GM18498 (cell line): ENCODE measurements around the gene OR8B8.
"Not testable (repeated sequence)": the region's sequence is repeated elsewhere in the genome, so short reads cannot be mapped to it uniquely, and the experiment has no call there.

ENCODE experiments used
- ATAC-seq: cut with Tn5 transposase; IDR thresholded peaks from one replicate; pipeline ENCODE4 v1.9.1; 2021; ENCODE audit warnings: mild to moderate bottlenecking, moderate library complexity; ENCODE audit not compliant: unreplicated experiment

OR8B8 gene

GRCh38 chr11:124442442-124442841, 3.1 kb downstream of the OR8B8 start:
- ATAC-seq, result no peak

DNA sequence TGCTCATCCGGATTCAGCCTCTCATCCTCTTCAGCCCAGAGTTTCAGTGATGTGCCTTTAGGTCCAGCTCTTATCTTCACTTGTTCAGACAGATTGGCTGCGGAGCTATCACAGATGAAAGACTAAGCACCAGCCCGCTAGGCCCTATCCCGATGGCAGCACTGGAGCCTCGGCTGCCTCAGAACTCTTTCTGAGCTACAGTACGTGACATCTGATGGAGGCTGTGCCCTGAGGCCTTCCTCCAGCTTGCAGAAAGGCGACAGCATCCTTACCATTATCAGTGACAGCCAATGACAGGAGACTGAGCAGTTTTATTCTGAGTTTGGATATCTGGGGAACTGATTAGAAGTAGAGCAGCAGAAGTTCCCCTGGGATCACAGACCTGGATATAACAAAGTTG, 4.0 kb downstream of the OR8B8 start:
- ATAC-seq, result no peak

GRCh38 chr11:124441081-124441480, 4.4 kb downstream of the OR8B8 start:
- ATAC-seq, result no peak

DNA sequence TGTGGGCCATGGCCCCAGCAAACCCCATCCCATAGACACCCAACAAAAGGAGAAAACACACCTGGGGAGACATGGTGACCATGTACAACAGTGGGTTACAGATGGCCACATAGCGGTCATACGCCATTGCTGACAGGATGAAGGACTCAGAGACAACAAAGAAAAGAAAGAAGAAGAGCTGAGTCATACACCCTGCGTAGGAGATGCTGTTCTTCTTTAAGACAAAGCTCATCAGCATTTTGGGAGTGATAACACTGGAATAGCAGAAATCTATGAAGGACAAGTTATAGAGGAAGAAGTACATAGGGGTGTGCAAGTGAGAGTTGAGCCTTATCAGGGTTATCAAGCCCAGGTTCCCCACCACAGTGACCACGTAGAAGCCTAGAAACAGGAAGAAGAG, 4.9 kb downstream of the OR8B8 start:
- ATAC-seq, result no peak

- no peak for ATAC-seq
These were observed 10.8 kb downstream of the OR8B8 start for GRCh38 chr11:124434699-124435098.

DNA sequence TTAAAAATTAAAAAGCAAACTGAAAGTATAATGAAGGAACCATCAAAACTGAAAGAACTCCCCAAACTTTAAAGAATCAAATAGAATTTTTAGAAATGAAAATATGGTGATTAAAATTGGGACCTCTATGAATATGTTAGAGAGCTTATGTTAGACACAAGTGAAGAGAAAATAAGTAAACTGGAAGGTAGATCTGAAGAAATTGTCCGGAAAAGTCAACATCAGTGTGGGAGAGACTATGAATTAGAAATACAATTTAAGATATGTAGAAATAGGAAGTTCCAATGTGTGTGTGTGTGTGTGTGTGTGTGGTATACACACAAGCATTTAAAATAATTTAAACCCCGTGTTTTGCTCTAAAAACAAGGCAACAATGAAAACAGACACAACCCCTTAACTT, 15.9 kb downstream of the OR8B8 start:
- no peak for ATAC-seq

DNA sequence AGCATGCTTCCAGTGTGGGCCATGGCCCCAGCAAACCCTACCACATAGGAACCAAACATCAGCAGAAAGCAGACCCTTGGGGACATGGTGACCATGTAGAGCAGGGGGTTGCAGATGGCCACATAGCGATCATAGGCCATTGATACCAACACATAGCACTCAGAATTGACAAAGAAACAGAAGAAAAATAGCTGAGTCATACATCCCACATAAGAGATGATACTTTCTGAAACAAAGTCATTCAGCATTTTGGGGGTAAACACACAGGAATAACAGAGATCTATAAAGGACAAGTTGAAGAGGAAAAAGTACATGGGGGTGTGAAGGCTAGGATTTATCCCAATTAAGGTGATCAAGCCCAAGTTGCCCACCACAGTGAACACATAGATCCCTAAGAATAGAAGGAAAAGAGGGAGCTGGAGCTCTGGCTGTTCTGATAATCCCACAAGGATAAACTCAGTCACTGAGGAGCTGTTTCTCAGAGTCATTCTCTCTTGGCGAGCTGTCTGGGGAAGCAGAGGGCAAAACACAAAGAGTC, 21.0 kb downstream of the OR8B8 start, which contains the start of gene OR8B4:
OR8B4 (minus strand) TSS at position 488 of the 538 bp plus-strand sequence; CDS start at position 488, 0 bp downstream.
- no peak for ATAC-seq

GRCh38 chr11:124421043-124421442, 24.5 kb downstream of the OR8B8 start:
- ATAC-seq, result no peak

DNA sequence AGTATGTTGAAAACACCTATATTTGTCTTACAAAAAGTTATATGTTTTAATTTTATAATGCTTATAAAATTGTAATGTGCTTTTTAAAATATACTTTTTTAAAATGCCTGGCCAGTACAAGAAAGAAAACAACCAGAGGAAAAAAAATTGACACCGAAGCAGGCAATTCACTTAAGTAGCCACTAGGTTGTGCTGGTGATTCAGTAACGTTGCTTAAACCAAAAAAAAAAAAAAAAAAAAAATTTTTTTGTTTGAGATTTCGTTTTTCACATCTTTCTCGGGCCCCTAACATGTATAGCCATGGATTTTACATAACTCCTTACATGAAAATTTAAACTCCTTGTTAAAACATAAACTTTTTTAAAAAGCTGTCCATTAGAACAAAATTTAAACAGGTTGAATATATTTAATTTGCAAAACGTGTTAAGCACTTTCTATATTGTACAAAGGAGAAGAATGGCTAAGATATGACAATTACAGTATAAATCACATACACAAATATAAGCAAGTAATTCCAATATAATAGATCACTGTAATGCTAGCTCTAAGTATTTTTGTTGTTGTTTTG, 30.1 kb downstream of the OR8B8 start:
- ATAC-seq, result no peak

DNA sequence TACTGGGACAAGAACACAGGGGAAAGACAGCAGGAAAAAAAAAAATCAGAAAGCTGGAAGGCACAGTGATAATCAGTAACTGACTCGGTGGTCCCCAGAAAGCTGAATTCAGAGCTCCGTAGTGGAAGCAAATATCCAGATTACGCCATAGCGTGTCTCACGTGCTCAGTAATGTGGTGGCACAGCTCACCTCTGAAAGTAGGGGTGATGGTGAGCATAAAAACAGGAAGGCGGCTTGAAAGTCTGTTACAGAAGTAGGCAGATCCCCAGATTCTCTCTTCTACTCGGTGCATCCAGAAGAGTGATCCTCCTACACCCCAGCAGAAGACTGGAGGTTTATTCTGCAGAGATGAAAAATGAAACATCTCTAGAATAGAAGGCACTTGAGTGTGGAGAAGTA, 35.6 kb downstream of the OR8B8 start:
- ATAC-seq, result no peak

DNA sequence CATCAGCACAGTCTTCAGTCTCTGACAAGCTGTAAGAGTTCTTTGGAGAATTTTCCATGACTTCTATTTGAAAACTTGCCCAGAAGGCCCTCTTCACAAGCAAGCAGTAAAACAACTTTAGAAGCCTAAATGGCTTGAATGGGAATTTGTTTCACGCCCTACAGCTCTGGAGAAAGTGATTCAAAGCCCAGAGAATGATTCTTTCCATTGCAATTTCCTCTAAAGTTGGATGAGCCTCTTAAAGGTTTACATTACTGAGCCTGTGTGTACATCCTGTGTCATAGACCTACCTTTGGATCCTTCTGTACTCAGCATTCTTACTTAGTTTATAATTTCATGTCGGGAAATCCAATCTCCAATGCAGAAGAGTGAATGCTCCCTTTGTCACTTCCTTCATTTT, 39.9 kb downstream of the OR8B8 start:
- no peak for ATAC-seq

DNA sequence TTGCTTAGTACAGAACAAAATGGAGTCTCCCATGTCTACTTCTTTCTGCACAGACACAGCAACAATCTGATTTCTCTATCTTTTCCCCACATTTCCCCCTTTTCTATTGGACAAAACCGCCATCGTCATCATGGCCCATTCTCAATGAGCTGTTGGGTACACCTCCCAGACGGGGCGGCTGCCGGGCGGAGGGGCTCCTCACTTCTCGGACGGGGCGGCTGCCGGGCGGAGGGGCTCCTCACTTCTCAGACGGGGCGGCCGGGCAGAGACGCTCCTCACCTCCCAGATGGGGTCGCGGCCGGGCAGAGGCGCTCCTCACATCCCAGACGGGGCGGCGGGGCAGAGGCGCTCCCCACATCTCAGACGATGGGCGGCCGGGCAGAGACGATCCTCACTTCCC, 42.3 kb downstream of the OR8B8 start:
- not testable (repeated sequence) for ATAC-seq

GRCh38 chr11:124402326-124402922, 43.1 kb downstream of the OR8B8 start:
- peak; percentile 96 for ATAC-seq

DNA sequence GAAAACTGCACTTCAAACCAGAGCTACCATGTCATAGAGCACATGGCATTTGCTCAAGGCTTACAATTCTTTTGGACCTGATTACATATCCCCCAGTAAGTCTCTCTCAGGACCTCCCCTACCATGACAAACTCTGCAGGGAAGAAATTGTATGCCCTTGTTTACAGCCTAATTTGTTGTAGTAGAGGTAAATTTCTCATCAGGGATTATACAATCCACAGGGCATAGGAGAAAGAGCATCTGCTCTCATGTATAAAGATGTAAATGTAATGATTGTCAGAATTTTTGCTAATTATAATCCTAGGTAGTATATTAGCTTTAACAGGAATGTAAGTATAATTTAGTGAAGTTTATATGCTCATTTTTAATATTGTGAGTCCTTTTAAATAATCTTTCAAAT, 46.6 kb downstream of the OR8B8 start, which contains the start of gene OR8B3:
OR8B3 (minus strand) TSS at position 101 of the 400 bp plus-strand sequence. CDS start 1,673 bp downstream, outside the sequence.
- ATAC-seq, result no peak

- ATAC-seq, result not testable (repeated sequence)
These were observed 48.6 kb downstream of the OR8B8 start for GRCh38 chr11:124396847-124397246.

DNA sequence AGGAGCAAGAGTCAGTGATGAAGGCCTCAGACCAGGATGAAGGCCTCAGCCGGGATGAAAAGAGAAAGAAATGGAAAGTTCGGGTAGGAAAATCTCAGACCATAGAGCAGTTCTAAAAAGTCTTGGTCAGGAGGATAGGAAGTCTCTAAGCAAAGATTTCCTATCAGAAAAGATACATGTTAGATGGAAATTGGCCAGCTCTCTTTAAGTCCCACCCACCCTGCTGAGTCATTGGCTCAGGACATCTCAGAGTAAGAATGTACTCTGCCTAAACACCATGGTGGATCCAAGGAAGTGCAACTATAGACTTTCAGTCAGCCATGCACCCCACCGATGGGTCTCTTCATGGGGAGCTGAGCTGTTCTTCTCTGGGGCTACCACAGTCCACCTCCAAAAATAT, 51.1 kb downstream of the OR8B8 start:
- ATAC-seq, result no peak
